Choroid plexus epithelial cell (primary cell): ENCODE results near the gene SGSM2.

Source experiments
- DNase-seq: peaks from one replicate; pipeline ENCODE4 v3.0.0-alpha.2; 2010; ENCODE audit warnings: low read depth
- H3K4me3 ChIP-seq: 2 replicates; pipeline ENCODE4 v1.5.1; 2011; ENCODE audit warnings: low read depth, mild to moderate bottlenecking, control low read depth, low read length, moderate library complexity
- TF ChIP-seq, protein P1 (sequence below): conservative IDR thresholded peaks from 2 replicates; pipeline ENCODE4 v1.5.1; 2011; ENCODE audit warnings: low read depth, mild to moderate bottlenecking, control low read depth, inconsistent platforms, low read length, moderate library complexity

Gene SGSM2

DNA sequence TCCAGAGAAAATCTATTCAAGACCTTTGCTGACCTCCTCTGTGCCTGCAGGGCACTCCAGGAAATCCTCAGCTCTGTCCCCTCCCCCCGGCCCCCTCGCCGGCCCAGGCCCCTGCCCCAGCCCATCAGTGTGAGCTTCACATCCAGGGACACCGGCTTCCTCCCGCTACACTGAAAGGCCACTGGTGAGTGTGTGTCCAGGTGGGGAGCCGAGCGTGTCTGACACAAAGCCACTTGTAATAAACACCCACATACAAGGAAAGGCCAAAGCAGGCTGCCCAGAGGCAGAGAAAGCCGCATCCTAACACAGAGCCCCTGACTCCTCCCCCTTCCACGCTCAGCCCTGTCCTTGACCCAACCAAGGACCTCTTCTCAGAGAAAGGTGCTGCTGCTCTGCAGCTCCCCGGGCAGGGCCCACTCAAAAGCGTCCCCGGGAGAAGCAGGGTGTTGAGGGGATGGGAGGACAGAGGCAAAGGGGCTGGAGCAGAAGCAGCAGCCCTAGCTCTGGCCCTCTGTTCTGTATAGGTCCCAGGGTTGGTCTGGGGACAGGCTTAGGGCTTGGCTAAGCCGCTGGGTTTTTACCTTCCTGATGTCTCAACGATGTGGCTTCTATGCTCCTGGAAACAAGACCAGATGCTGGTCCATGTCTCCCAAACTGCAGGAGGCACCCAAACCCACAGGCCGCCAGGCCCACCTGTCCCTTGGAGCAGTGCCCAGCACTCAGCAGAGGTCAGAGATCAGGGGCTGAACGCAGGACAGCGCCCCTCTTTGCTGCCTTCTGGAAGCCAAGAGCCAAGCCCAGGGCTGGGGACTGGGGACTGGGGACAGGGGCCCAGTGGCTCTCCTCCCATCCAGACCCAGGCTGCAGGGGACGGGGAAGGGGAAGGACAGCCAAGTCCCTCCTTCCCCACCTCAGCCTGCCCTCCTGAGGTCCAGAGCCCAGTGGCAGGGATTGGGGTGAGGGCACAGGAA is 48.2 kb downstream of the SGSM2 start:
- DNase-seq = no peak
- H3K4me3 ChIP-seq = no peak overlapping the region
- TF ChIP-seq, protein P1, sequence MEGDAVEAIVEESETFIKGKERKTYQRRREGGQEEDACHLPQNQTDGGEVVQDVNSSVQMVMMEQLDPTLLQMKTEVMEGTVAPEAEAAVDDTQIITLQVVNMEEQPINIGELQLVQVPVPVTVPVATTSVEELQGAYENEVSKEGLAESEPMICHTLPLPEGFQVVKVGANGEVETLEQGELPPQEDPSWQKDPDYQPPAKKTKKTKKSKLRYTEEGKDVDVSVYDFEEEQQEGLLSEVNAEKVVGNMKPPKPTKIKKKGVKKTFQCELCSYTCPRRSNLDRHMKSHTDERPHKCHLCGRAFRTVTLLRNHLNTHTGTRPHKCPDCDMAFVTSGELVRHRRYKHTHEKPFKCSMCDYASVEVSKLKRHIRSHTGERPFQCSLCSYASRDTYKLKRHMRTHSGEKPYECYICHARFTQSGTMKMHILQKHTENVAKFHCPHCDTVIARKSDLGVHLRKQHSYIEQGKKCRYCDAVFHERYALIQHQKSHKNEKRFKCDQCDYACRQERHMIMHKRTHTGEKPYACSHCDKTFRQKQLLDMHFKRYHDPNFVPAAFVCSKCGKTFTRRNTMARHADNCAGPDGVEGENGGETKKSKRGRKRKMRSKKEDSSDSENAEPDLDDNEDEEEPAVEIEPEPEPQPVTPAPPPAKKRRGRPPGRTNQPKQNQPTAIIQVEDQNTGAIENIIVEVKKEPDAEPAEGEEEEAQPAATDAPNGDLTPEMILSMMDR = no peak

DNA sequence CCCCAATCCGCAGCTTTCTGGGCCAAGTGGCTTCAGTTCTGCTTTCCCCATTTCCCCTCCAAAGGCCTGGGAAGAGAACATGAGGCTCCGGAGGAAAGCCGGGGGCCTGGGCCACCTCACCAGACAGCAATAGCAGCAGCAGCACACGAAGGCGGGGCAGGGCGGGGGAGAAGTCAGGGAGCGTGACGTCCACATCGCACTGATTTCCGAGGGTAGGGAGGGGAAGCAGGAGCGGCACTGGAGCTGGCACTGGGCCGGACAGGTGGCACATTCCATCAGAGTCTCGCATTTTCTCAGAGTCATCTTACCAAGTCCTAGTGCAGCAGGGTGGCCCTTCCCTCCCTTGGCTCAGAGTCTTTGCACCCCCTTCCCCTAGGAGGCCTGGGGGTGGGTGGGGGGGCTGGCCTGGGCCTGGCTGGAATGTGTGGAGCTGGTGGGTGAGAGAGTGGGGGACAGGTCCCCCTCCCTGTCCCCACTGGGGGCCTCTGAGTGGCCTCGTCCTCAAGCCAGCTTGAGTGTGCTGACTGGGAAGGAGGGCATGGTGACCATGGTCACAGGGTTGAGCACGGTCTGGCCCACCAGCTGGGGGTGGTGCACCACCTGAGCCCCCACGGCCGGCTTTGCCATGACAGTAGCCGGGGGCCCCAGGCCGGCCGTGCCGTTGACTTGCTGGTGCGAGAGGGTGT is 49.2 kb downstream of the SGSM2 start:
- H3K4me3 ChIP-seq = no peak overlapping the region
- no peak for DNase-seq
- TF ChIP-seq, protein P1 = no peak

DNA sequence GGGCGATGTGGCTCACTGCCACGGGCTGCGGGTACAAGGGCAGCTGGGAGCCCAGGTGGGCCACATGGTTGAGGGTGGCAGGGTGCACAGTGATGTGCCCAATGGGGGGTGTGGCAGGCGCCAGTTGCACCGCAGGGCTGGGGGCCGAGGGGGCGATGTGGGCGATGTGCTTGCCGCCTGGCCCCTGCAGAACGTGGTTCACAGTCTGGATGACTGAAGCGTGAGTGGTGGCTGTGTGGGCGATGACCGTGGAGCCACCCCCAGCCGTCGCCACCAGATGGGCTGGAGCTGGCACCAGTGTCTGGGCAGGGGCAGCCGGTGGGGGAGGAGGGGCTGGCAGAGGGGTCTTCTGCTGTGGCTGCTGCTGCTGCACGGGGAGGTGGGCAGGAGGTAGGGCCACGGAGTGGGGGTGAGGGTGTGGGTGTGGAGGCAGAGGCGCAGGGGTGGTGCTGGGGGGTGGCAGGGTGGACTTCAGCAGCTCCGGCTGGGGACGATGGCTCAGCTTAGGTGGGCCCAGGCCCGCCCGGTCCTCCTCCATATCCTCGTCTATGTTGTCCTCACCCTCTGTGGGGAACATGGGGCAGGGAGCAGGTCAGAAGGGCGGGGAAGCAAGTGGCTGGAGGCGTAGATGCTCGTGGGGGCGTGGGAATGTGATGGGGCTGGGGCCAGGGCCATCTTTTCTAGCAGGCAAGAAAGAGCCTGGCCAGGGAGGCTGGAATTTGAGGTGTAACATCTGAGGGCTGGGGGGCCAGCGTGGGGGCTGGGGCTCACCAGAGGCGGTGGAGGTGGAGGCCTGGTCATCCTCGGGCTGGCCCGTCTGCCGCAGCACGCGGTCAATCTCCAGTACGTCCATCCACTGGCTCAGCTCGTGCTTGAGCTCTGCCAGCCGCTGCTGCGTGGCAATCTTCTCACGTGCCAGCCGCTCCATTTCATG is 50.1 kb downstream of the SGSM2 start:
- DNase-seq = no peak
- TF ChIP-seq, protein P1 = no peak
- no peak overlapping the region for H3K4me3 ChIP-seq

GRCh38 chr17:2388020-2388682 is 50.9 kb downstream of the SGSM2 start:
- no peak overlapping the region for H3K4me3 ChIP-seq
- TF ChIP-seq, protein P1 = no peak
- DNase-seq = no peak

DNA sequence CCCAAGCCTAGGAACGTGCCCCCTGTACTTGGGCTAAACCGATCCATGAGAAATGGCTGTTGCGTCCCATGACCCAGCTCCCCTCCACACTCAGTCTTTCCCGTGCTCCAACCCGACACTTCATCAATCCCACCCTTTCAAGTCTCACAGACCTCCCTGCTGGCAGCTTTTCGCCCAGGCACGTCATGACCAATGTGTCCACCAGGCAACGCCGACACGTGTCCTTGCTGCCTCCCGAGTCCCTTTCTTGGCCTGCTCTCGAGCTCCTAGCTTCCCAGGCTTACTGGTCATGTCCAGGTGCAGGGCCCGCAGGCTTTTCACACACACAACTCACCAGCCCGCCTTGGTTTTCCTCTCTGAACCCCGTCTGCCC is 51.4 kb downstream of the SGSM2 start:
- TF ChIP-seq, protein P1 = no peak
- no peak overlapping the region for H3K4me3 ChIP-seq
- no peak for DNase-seq

- H3K4me3 ChIP-seq = no peak overlapping the region
- TF ChIP-seq, protein P1 = no peak
- DNase-seq = no peak
Measured at GRCh38 chr17:2390199-2390836, 53.0 kb downstream of the SGSM2 start.
